CD8-positive, alpha-beta memory T cell (primary cell): ENCODE measurements around the gene EHD4. TPM values are rescaled to one million over a fixed set of nuclear protein-coding genes. Genes with fewer than 3 reads are reported as not detected.

Experiments
- CTCF ChIA-PET: fragments of 350-600 bp; sonication (Branson Sonifier 250); formaldehyde crosslinking; loops from one replicate; lab custom pipeline; 2021; ENCODE audit warnings: antibody characterized with exemption; lab: Charles Lee
- POLR2A ChIA-PET: fragments of 350-600 bp; sonication (Branson Sonifier 250); formaldehyde crosslinking; loops from one replicate; lab custom pipeline; 2021; ENCODE audit warnings: antibody characterized with exemption; lab: Charles Lee
- DNase-seq, 5 donors: peaks; one replicate each; pipeline versions ENCODE4 v3.0.0 to v3.0.0-alpha.2; 2020 to 2022; ENCODE audit warnings: mixed read lengths in 1 of 5
- H3K27ac ChIP-seq: one replicate; pipeline ENCODE4 v1.7.0; 2013; ENCODE audit warnings: low read depth, mild to moderate bottlenecking, low read length, moderate library complexity
- H3K27me3 ChIP-seq: 2 replicates; pipeline ENCODE4 v1.7.0; 2013; ENCODE audit warnings: low read length, mild to moderate bottlenecking; ENCODE audit not compliant: insufficient read depth, poor library complexity, severe bottlenecking
- H3K36me3 ChIP-seq: 2 replicates; pipeline ENCODE4 v1.7.0; 2013; ENCODE audit warnings: mild to moderate bottlenecking, low read length, moderate library complexity; ENCODE audit not compliant: insufficient read depth
- H3K4me1 ChIP-seq: 2 replicates; pipeline ENCODE4 v1.7.0; 2013; ENCODE audit warnings: mild to moderate bottlenecking, low read length, moderate library complexity; ENCODE audit not compliant: insufficient read depth
- H3K4me3 ChIP-seq: 2 replicates; pipeline ENCODE4 v1.7.0; 2013; ENCODE audit warnings: mild to moderate bottlenecking, low read length
- H3K9me3 ChIP-seq: 2 replicates; pipeline ENCODE4 v1.7.0; 2013; ENCODE audit warnings: mild to moderate bottlenecking, low read length
- H3K27ac Mint-ChIP-seq, 8 donors: one replicate each; pipeline ENCODE4 v1.8.0; 2020 to 2021; ENCODE audit warnings: mixed read lengths in 8 of 8, mild to moderate bottlenecking in 6 of 8, inconsistent platforms in 3 of 8, moderate library complexity in 3 of 8
- H3K27me3 Mint-ChIP-seq, 2 donors: one replicate each; pipeline ENCODE4 v1.8.0; 2020 to 2021; ENCODE audit warnings: mixed read lengths in 2 of 2, mild to moderate bottlenecking in 1 of 2, moderate library complexity in 1 of 2
- H3K36me3 Mint-ChIP-seq, 3 donors: one replicate each; pipeline ENCODE4 v1.8.0; 2020 to 2021; ENCODE audit warnings: mixed read lengths in 3 of 3, inconsistent platforms in 1 of 3, mild to moderate bottlenecking in 1 of 3
- H3K4me1 Mint-ChIP-seq, 3 donors: one replicate each; pipeline ENCODE4 v1.8.0; 2020 to 2021; ENCODE audit warnings: mixed read lengths in 3 of 3, inconsistent platforms in 1 of 3, mild to moderate bottlenecking in 1 of 3
- H3K4me3 Mint-ChIP-seq, 7 donors: one replicate each; pipeline ENCODE4 v1.8.0; 2020 to 2021; ENCODE audit warnings: mixed read lengths in 7 of 7, mild to moderate bottlenecking in 6 of 7, moderate library complexity in 4 of 7, inconsistent platforms in 2 of 7
- H3K9me3 Mint-ChIP-seq, 5 donors: one replicate each; pipeline ENCODE4 v1.8.0; 2020 to 2022; ENCODE audit warnings: mixed read lengths in 5 of 5, mild to moderate bottlenecking in 3 of 5, moderate library complexity in 2 of 5, inconsistent platforms in 1 of 5
- polyA plus RNA-seq: library from polyadenylated mRNA; unstranded; fragments of 300-500 nt; fragmentation: Illumina TruSeq; gene quantifications from one replicate; pipeline ENCODE4 v1.2.3, GENCODE V29; 2021
- total RNA-seq, 2 experiments: library from RNA; stranded (reverse); gene quantifications; one replicate each; pipeline ENCODE4 v1.2.3, GENCODE V29; 2021

EHD4 gene
- total and polyA plus RNA-seq, 3 experiments from 2014 or later, result 11.2 to 26.4 (median 24.2) TPM

DNA sequence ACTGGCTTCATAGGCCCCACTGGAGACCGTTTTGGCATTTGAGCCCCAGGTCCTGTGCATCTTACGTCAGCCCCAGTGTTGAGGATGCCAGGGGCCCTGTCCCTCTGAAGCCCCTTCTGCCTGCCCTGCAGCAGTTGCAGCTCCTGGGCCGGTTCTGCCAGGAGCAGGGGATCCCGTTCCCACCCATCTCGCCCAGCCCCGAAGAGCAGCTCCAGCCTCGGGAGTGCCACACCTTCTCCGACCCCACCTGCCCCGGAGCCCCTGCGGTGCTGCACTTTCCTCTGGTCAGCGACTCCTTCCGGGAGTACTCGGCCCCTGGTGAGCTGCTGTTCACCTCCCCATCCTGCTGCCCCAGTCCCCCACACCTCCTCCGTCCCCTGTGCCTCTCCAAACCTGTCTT, 125.2 kb downstream of the EHD4 start:
- no peaks in the 10 kb centered on the region for H3K4me1 Mint-ChIP-seq
- Histone ChIP-seq H3K27me3 (no peaks in the 10 kb centered on the region), H3K9me3 (no peaks in the 10 kb centered on the region), H3K4me3 (no peak overlapping the region), H3K36me3 (no peaks in the 10 kb centered on the region), H3K27ac (no peak overlapping the region), H3K4me1 (no peaks in the 10 kb centered on the region)
- H3K9me3 Mint-ChIP-seq, result no peaks in the 10 kb centered on the region
- no peaks in the 10 kb centered on the region for H3K27me3 Mint-ChIP-seq
- H3K27ac Mint-ChIP-seq, result peak overlapping the region in 2 of 8 donors; percentile 36 to 81
- peaks cover 0 to 63% (median 0%) of the 10 kb centered on the region in 3 donors for H3K36me3 Mint-ChIP-seq
- ChIA-PET CTCF (interaction anchor here (1.9 kb wide), 1 partner anchor 58 kb away, joined by 6 read pairs; no protein-coding TSS in a partner anchor), POLR2A (no interaction called here)
- no peak overlapping the region for H3K4me3 Mint-ChIP-seq
- DNase-seq, result no peak

Other genes starting within 250 kb of the EHD4 start
- gene MAPKBP1, start 198.1 kb downstream of the EHD4 start, total RNA-seq, result 10 to 100 TPM; 16.0 to 17.8 TPM
- 4.8 TPM for gene MAPKBP1, start 198.1 kb downstream of the EHD4 start, polyA plus RNA-seq
- 10 to 100 TPM; 14.4 to 15.0 TPM for gene JMJD7, start 144.5 kb downstream of the EHD4 start, total RNA-seq
- 25.5 TPM for gene JMJD7, start 144.5 kb downstream of the EHD4 start, polyA plus RNA-seq
- gene PLA2G4B, start 133.7 kb downstream of the EHD4 start, total RNA-seq, result 1 to 10 TPM; 5.9 to 6.8 TPM
- gene PLA2G4B, start 133.7 kb downstream of the EHD4 start, polyA plus RNA-seq, result 3.1 TPM
- gene SPTBN5, start 78.5 kb downstream of the EHD4 start, total RNA-seq, result under 1 TPM; 0.31 to 0.39 TPM
- not detected for gene SPTBN5, start 78.5 kb downstream of the EHD4 start, polyA plus RNA-seq
- not detected for gene PLA2G4E, start 48.5 kb upstream of the EHD4 start, total RNA-seq
- not detected for gene PLA2G4E, start 48.5 kb upstream of the EHD4 start, polyA plus RNA-seq
- not detected for gene PLA2G4D, start 122.0 kb upstream of the EHD4 start, total RNA-seq
- gene PLA2G4D, start 122.0 kb upstream of the EHD4 start, polyA plus RNA-seq, result not detected
- not detected for gene PLA2G4F, start 184.1 kb upstream of the EHD4 start, total RNA-seq
- not detected for gene PLA2G4F, start 184.1 kb upstream of the EHD4 start, polyA plus RNA-seq
- 10 to 100 TPM; 45.5 to 49.2 TPM for gene VPS39, start 235.7 kb upstream of the EHD4 start, total RNA-seq
- 39.2 TPM for gene VPS39, start 235.7 kb upstream of the EHD4 start, polyA plus RNA-seq